ENCODE measurements around the gene CNTN1. TPM values are rescaled to one million over a fixed set of nuclear protein-coding genes. Genes with fewer than 3 reads are reported as not detected.

Gene CNTN1
- total and polyA plus RNA-seq, 7 donors: 0.10 to 1.4 (median 0.23) TPM

DNA sequence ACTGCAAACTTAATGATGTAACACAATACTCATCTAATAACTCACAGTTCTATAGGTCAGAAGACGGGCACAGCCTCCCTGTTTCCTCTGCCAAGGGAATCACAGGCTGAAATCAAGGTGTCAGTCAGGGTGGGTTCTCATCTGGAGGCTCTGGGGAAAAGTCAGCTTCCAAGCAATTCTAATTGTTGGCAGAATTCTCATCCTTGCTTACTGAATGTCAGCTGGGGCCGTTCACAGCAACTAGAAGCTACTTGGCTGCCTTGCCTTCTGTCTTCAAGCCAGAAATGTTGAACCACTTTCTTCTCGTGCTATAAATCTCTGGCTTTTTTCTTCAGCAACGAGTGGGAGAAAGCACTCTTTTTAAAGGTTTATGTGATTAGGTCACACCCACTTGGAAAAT, 415.8 kb downstream of the CNTN1 start:
- no peak overlapping the region for H3K27ac ChIP-seq
- no peaks in the 10 kb centered on the region for H3K9me3 ChIP-seq
- intact Hi-C loops (cut with DNase I): no loop called here
- WGBS, 3 donors: 10 to 24% (median 14%) methylated on average over 4 of the region's 4 CpGs
- DNase-seq (no peak), ATAC-seq (no peak)
- no peak overlapping the region for H3K4me3 ChIP-seq
- H3K36me3 ChIP-seq (ENCODE audit: insufficient read depth in 1 of 2, low read depth in 1 of 2): no peaks in the 10 kb centered on the region
- H3K4me1 ChIP-seq: no peaks in the 10 kb centered on the region
- no peaks in the 10 kb centered on the region for H3K27me3 ChIP-seq (ENCODE audit: insufficient read depth in 3 of 3, low read length in 2 of 3)
- TF ChIP-seq, protein P1, sequence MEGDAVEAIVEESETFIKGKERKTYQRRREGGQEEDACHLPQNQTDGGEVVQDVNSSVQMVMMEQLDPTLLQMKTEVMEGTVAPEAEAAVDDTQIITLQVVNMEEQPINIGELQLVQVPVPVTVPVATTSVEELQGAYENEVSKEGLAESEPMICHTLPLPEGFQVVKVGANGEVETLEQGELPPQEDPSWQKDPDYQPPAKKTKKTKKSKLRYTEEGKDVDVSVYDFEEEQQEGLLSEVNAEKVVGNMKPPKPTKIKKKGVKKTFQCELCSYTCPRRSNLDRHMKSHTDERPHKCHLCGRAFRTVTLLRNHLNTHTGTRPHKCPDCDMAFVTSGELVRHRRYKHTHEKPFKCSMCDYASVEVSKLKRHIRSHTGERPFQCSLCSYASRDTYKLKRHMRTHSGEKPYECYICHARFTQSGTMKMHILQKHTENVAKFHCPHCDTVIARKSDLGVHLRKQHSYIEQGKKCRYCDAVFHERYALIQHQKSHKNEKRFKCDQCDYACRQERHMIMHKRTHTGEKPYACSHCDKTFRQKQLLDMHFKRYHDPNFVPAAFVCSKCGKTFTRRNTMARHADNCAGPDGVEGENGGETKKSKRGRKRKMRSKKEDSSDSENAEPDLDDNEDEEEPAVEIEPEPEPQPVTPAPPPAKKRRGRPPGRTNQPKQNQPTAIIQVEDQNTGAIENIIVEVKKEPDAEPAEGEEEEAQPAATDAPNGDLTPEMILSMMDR (IDR thresholded peaks at IDR 0.05): no peak

DNA sequence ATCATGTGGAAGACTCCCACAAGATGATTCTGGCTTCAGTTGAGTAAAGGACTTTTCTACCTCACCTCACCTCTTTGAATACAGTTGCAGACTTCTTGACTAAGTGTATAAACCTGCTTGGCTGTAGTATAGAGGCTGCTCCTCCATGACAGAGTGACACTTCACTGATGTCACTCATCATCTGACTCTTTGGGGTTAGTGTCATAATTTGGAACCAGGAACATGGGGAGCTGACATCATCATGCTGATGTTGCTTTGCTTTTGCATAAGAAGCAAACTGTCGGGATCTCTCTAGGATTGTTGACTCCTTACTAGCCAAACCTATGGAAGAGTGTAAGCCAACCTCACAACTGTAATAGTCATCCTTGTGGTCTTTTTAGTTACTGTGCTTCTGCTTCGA, 420.7 kb downstream of the CNTN1 start:
- no peak for ATAC-seq

DNA sequence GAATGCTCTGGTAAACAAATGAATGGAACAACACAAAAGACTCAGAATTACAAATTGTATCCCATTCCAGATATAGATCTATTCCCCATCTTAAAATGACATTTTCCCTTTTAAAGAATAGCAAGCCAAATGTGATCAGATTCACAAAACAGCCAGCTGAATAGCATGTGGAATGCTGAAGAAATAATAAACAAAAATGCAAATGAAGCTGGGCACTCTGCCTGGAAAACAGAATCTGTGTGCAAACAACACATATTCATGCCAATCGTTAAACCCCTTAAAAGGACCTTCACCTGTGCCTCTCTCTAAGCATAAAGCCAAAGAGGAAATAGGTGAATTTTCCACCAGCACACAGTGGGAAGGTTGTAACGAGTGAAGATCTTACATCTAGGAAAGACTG, 428.0 kb downstream of the CNTN1 start:
- no peaks in the 10 kb centered on the region for H3K4me1 ChIP-seq
- no peak overlapping the region for H3K4me3 ChIP-seq
- DNase-seq: no peak
- WGBS, 3 donors: 73 to 77% (median 75%) methylated on average over 2 of the region's 2 CpGs
- intact Hi-C loops (cut with DNase I): no loop called here
- no peaks in the 10 kb centered on the region for H3K9me3 ChIP-seq
- ATAC-seq: no peak
- TF ChIP-seq, protein P1 (IDR thresholded peaks at IDR 0.05): no peak
- no peak overlapping the region for H3K27ac ChIP-seq
- H3K36me3 ChIP-seq (ENCODE audit: insufficient read depth in 1 of 2, low read depth in 1 of 2): no peaks in the 10 kb centered on the region
- H3K27me3 ChIP-seq (ENCODE audit: insufficient read depth in 3 of 3, low read length in 2 of 3): no peaks in the 10 kb centered on the region

More for the DNA sequence above, 420.7 kb downstream of the CNTN1 start:
- H3K27ac ChIP-seq: no peak overlapping the region
- no peaks in the 10 kb centered on the region for H3K36me3 ChIP-seq (ENCODE audit: insufficient read depth in 1 of 2, low read depth in 1 of 2)
- no peak overlapping the region for H3K4me3 ChIP-seq
- intact Hi-C loops (cut with DNase I): no loop called here
- DNase-seq: no peak
- H3K9me3 ChIP-seq: no peaks in the 10 kb centered on the region
- TF ChIP-seq, protein P1 (IDR thresholded peaks at IDR 0.05): no peak
- no peaks in the 10 kb centered on the region for H3K4me1 ChIP-seq
- no peaks in the 10 kb centered on the region for H3K27me3 ChIP-seq (ENCODE audit: insufficient read depth in 3 of 3, low read length in 2 of 3)
- WGBS, 3 donors: 82 to 89% (median 82%) methylated on average over 2 of the region's 2 CpGs

DNA sequence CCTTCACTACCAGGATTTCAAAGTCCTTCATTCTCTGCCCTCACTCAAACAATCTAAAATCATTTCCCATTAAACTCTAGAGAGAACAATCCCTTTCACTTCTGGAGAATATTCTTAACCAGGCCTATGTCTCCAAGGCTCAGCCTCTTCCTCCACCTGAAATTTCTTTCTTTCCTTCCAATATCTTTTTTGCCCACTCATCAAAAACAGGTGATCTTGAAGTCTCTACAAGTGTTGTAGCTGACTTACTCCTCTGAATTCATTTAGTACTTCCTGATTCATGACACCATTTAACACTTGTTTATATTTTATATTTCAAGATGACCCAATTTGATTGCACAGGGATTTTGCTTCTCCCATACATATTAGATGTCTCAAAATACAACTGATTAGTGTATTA, 429.1 kb downstream of the CNTN1 start:
- DNase-seq: no peak
- no peak overlapping the region for H3K4me3 ChIP-seq
- H3K9me3 ChIP-seq: no peaks in the 10 kb centered on the region
- no peaks in the 10 kb centered on the region for H3K4me1 ChIP-seq
- H3K27ac ChIP-seq: no peak overlapping the region
- H3K36me3 ChIP-seq (ENCODE audit: insufficient read depth in 1 of 2, low read depth in 1 of 2): no peaks in the 10 kb centered on the region
- intact Hi-C loops (cut with DNase I): no loop called here
- ATAC-seq: no peak
- no peaks in the 10 kb centered on the region for H3K27me3 ChIP-seq (ENCODE audit: insufficient read depth in 3 of 3, low read length in 2 of 3)
- TF ChIP-seq, protein P1 (IDR thresholded peaks at IDR 0.05): no peak
